Testis (tissue), 2 donors: Measurements from ENCODE around the gene LGALS9.

Experiments used
- CTCF ChIP-seq, 3 experiments: fragments of 450-650 bp in 2 of 3; fragments of 200-600 bp in 1 of 3; sonication (generic) in 1 of 3; IDR thresholded peaks; one replicate each; pipeline ENCODE4 v1.5.1; 2016 to 2019; ENCODE audit warnings: antibody characterized with exemption in 3 of 3, mild to moderate bottlenecking in 2 of 3, moderate library complexity in 1 of 3
- POLR2A ChIP-seq: fragments of 450-650 bp; IDR thresholded peaks from one replicate; pipeline ENCODE4 v1.6.1; 2017; ENCODE audit warnings: antibody characterized with exemption, mild to moderate bottlenecking, moderate library complexity

DNA sequence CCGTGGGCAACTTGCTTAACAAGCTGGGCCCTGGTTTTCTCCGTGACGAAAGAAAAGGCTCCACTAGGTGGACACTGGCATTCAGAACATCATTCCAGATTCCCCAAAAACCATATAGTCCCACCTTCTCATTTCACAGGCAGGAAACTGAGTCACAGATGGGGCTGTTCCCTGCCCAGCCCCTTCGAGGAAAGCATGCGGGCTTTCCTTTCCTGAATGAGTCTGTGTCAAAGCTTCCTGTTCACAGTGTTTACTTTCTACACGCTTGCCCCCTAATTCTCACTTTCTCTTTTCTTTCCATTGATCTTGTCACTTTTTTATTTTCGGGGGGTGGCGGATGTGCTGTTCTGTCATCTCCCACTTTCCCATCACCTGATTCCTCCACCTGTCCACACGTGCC lies 10.3 kb upstream of the LGALS9 start:
- TF ChIP-seq CTCF (IDR thresholded peaks at IDR 0.05) (no peak), POLR2A (no peak)
